Measurements from ENCODE around the gene ZBED3.
"Not testable (repeated sequence)": the region's sequence is repeated elsewhere in the genome, so short reads cannot be mapped to it uniquely, and the experiment has no call there.

Gene ZBED3, protein sequence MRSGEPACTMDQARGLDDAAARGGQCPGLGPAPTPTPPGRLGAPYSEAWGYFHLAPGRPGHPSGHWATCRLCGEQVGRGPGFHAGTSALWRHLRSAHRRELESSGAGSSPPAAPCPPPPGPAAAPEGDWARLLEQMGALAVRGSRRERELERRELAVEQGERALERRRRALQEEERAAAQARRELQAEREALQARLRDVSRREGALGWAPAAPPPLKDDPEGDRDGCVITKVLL

GRCh38 chr5:77086689-77087483 lies at the start of gene ZBED3:
TSS of gene ZBED3 (minus strand) at chr5:77087285. CDS start at chr5:77077878, 9,407 bp downstream.
- DNase-seq (ENCODE audit: low read depth in 2 of 2), result peak; percentile 24 to 38

- DNase-seq (ENCODE audit: low read depth in 2 of 2), result no peak
These were observed 46.1 kb upstream of the ZBED3 start for GRCh38 chr5:77133061-77133758.

- DNase-seq (ENCODE audit: low read depth in 2 of 2), result no peak
These were observed 44.3 kb upstream of the ZBED3 start for GRCh38 chr5:77131361-77131760.

DNA sequence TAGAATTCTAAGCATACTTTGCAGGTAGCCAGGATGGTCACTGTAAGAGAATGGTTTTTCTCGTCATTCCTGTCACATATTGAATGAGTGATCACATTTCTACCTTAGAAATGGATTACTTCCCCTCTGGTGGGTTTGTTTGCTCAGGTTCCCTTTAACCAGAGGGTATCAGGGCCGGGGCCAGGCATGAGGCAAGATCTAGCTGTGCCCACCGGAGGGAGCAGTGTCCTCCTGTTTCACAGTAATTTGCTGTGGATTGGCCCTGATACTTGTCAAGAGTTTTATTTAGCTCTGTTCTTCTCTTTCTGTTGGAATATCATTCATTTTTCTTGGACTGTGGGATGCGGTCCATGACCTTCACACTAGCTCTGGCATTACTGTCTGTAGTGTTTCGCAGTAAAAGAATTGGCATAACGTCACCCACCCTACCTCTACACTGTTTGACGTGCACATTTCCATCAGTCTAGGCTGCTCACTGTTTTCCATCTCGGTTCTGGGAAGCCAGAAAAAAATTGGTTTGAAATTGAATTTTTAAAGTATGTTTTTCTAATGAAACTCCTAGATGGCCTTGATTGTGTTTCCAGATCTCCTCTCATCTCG lies 42.4 kb upstream of the ZBED3 start:
- DNase-seq (ENCODE audit: low read depth in 2 of 2), result no peak

- DNase-seq (ENCODE audit: low read depth in 2 of 2), result no peak
These were observed 41.5 kb upstream of the ZBED3 start for GRCh38 chr5:77128411-77129061.

- no peak for DNase-seq (ENCODE audit: low read depth in 2 of 2)
These were observed 36.0 kb upstream of the ZBED3 start for GRCh38 chr5:77123057-77123456.

DNA sequence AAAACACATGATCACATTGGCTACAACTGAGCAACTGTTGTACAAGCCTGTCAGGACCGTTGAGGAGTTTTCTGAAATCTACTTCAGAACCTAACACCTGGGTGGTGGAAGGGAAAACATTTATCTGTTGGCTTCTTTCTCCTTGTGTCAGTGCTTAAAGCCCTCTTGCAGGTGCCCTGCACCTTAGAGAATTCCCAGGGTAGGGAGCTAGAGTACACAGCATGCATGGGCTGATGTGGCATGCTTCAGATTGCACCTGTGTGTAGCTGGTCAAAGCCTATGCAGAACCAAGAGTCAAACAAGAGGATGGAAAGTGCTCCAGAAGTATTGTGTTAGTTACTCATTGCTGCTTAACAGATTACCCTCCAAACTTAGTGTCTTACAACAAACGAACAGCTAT lies 33.6 kb upstream of the ZBED3 start:
- no peak for DNase-seq (ENCODE audit: low read depth in 2 of 2)

DNA sequence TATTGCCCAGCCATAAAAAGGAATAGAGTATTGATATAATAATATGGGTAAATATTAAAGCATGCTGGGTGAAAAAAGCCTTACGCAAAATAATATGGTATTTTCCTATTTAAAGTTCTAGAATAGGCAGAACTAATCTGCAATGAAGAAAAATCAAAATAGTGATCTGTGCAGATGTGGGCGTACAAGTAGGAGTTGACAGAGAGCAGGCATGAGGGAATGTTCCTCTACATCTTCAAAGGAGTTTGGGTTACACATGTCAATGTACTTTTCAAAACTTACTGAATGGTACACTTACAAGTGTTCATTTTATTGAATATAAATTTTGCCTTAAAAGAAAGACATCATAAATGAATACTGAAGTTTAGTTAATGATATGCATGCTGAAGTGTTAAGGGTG lies 33.0 kb upstream of the ZBED3 start:
- no peak for DNase-seq (ENCODE audit: low read depth in 2 of 2)

DNA sequence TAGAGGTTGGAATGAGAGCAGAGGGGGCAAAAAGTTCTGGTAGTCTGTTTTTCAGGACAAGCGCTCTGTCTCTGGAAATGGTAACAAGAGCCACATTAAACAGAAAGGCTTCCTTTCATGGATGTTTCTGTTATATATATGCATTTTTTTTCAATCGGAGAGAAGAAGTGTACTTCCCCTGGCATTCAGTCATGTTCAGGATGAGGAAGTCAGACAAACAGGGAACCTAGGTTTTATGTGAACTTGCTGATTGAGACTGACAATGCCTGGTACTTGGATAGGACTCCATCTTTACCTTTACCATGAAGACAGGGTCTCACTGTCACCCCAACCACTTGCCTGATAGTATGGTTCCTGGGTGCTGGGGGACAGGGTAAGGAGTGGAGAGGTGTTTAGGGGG lies 30.1 kb upstream of the ZBED3 start:
- no peak for DNase-seq (ENCODE audit: low read depth in 2 of 2)

DNA sequence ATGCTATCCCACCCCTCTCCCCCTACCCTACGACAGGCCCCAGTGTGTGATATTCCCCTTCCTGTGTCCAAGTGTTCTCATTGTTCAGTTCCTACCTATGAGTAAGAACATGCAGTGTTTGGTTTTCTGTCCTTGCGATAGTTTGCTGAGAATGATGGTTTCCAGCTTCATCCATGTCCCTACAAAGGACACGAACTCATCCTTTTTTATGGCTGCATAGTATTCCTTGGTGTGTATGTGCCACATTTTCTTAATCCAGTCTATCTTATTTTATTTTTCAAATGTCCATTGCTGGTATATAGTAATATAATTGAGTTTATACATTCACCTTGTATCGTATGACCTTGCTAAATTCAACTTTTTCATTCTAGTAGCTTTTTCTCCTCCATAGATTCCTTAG lies 19.9 kb upstream of the ZBED3 start:
- DNase-seq (ENCODE audit: low read depth in 2 of 2), result not testable (repeated sequence)

DNA sequence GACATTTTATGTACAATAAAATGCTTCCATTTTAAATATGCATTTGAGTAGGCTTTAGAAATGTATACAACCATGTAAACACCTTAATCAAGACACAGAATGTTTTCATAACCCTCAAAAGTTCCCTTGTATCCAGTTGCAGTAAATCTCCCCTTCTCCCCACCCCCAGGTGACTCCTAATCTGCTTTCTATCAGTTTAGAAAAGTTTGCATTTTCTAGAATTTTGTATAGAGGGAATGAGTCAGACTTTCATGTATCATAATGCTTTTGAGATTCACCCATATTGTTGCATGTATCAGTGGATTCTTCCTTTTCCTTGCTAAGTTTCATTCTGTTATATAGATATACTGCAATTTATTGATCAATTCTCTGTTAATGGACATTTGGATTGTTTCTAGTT lies 17.7 kb upstream of the ZBED3 start:
- no peak for DNase-seq (ENCODE audit: low read depth in 2 of 2)

GRCh38 chr5:77103457-77103856 lies 16.4 kb upstream of the ZBED3 start:
- no peak for DNase-seq (ENCODE audit: low read depth in 2 of 2)

- DNase-seq (ENCODE audit: low read depth in 2 of 2), result no peak
These were observed 15.5 kb upstream of the ZBED3 start for GRCh38 chr5:77102549-77102948.

- no peak for DNase-seq (ENCODE audit: low read depth in 2 of 2)
These were observed 14.2 kb upstream of the ZBED3 start for GRCh38 chr5:77101298-77101697.

- DNase-seq (ENCODE audit: low read depth in 2 of 2), result no peak
These were observed 8.1 kb upstream of the ZBED3 start for GRCh38 chr5:77095189-77095588.

DNA sequence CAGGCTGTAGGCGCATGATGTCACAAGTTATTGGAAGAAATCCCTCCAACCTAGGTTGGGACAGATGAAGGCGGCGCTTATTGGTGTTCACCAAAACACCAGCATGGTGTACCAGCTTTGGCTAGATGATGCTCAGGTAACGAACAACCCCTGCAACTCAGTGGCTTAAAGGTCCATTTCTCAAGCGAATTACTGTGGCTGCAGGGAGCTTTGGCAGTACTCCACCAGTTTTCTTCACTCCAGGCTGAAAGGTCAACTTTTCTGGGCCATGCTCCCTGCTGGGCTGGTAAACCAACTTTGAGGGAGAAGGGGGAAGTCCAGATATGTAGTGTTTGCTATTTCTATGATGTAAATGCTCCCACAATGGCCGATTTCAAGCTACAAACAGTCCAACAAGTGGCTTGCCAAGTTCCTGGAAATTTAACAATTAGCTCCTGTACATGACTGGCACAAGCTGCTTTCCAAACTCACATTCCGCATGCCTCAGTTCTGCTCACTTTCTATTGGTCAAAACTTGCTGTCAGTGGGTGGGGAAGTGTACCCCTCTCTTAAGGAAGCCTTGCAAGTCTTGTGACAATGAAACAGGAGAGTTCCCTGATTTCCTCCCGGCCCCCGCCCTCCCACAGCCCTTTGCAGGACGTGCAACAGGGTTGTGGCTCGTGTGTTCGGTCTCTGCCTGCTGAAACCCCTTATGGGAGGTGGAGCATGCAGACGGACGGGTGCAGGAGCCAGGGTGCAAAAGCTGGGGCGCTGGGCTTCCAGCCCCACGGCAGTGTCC lies 588 bp upstream of the ZBED3 start:
- DNase-seq (ENCODE audit: low read depth in 2 of 2), result no peak

DNA sequence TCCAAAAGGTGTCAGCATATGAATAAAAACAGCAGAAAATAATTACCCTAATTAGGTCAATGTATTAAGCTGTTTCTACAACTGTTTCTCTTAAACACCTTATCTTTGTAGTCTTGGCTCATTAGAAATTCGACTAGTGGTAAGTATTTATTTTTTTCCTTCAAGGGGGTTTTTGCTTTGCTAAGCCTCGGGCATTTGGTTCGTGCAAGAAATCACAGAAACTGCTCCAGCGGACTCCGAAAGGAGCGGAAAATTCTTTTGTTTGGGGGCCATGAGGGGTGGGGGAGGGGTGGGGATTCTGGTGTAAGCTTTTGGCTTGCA lies 757 bp downstream of the ZBED3 start:
- DNase-seq (ENCODE audit: low read depth in 2 of 2), result no peak

- DNase-seq (ENCODE audit: low read depth in 2 of 2), result no peak
These were observed 4.0 kb downstream of the ZBED3 start for GRCh38 chr5:77083088-77083487.

DNA sequence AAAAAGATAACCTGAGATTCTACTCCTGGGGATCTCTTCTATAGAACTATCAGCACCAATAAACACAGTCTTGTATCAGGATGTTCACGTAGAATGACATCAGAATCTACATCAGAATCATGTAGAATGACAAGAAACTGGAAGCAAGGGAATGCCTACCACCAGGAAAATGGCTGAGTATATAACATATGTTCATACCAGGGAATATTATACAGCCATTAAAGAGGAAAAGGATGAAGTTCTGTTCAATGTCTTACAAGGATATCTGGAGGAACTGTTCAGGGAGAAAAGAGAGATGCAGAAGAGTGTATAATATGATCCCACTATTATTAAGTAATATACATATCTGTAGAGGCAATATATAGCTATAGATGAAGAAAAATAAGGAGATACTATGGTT lies 4.8 kb downstream of the ZBED3 start:
- no peak for DNase-seq (ENCODE audit: low read depth in 2 of 2)

DNA sequence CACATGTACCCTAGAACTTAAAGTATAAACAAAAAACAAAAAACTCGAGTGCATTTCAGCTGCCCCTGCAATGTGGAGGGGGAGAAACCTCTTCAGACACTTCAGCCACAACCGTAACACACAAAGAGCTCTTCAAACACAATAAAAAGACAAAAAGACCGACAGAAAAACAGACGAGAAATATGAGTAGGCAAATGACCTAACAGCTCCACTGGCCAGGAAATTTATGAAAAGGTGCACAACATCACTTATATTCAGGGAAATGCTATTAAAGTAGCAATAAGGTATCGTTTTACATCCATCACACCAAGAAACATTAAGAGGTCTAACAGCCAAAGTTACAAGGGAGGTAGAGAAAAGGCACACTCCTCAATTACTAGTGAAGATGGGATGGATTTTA lies 6.2 kb downstream of the ZBED3 start:
- DNase-seq (ENCODE audit: low read depth in 2 of 2), result no peak

GRCh38 chr5:77080479-77080878 lies 6.6 kb downstream of the ZBED3 start:
- DNase-seq (ENCODE audit: low read depth in 2 of 2), result not testable (repeated sequence)
